Natural killer cell treated with Interleukin-12 subunit alpha and Interleukin-12 subunit beta and Interleukin-15 and Interleukin-18, amount 100 ng/mL, for 72 hours (primary cell): ENCODE measurements around the gene ABHD12B. TPM values are rescaled to one million over a fixed set of nuclear protein-coding genes. Genes with fewer than 3 reads are reported as not detected.

Experiments
- ATAC-seq, 2 donors: fragments of 150-1000 bp; cut with Tn5 transposase in 1 of 2; sonication (Bioruptor Pico), chemical (Tn5 transposase) in 1 of 2; 2 replicates each; pipeline ENCODE4 v1.10.0; 2021
- DNase-seq: peaks from one replicate; pipeline ENCODE4 v3.0.0; 2022; ENCODE audit warnings: low spot score
- H3K27ac Mint-ChIP-seq, 2 donors: 1 replicate in 1 of 2; 2 replicates in 1 of 2; pipeline ENCODE4 v1.8.0; 2022; ENCODE audit warnings: mixed read lengths in 2 of 2, mild to moderate bottlenecking in 1 of 2, moderate library complexity in 1 of 2
- H3K27me3 Mint-ChIP-seq, 2 donors: 1 replicate in 1 of 2; 2 replicates in 1 of 2; pipeline ENCODE4 v1.8.0; 2022; ENCODE audit warnings: mixed read lengths in 2 of 2
- H3K36me3 Mint-ChIP-seq: one replicate; pipeline ENCODE4 v1.8.0; 2022; ENCODE audit warnings: mixed read lengths
- H3K4me1 Mint-ChIP-seq, 2 donors: 1 replicate in 1 of 2; 2 replicates in 1 of 2; pipeline ENCODE4 v1.8.0; 2022; ENCODE audit warnings: low read depth in 2 of 2, mixed read lengths in 2 of 2, mild to moderate bottlenecking in 1 of 2
- H3K4me3 Mint-ChIP-seq: one replicate; pipeline ENCODE4 v1.8.0; 2022; ENCODE audit warnings: mixed read lengths
- H3K9me3 Mint-ChIP-seq: 2 replicates; pipeline ENCODE4 v1.8.0; 2022; ENCODE audit warnings: mixed read lengths
- total RNA-seq, 2 donors: library from RNA; stranded (reverse); gene quantifications; one replicate each; pipeline ENCODE4 v1.2.3, GENCODE V29; 2022

Gene ABHD12B
- total RNA-seq, 2 donors from 2014 or later = 0.73 TPM; not detected in 1

DNA sequence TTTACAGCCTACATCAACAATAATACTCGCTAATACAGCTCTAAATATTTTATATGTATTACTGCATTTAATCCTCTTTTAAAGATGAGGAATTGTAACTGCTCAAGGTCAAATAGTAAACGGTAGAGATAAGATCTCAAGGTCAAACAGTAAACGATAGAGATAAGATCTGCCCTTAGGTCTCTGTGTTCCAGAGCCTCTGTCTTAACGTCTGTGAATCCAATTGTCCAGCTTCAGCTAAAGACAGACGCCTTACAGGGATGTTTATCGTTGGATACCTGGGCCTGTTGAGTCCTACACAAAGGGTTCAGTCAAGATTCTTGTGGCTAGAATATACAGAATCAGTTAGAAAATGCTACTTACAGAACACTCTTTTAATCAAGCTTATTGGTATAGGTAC, 52.4 kb downstream of the ABHD12B start:
- no peak overlapping the region for H3K4me3 Mint-ChIP-seq
- no peak for ATAC-seq

DNA sequence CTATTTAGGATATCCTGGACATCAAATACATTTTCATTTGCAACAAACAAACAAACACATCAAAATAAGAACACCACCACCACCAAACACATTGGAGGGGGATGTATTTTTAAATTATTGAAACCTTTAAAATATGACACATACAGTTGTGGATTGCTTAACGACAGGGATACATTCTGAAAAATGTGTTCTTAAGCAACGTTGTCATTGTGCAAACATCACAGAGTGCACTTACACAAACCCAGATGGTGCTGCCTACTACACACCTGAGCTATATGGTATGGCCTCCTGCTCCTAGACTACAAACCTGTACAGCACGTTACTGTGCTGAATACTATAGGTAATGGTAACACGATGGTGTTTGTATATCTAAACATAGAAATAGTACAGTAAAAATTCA, 53.0 kb downstream of the ABHD12B start:
- Mint-ChIP-seq H3K27ac (no peak overlapping the region), H3K36me3 (no peaks in the 10 kb centered on the region), H3K27me3 (peaks cover 2 to 15% of the 10 kb centered on the region in 2 donors), H3K4me3 (no peak overlapping the region), H3K4me1 (peaks cover 0 to 3% of the 10 kb centered on the region in 2 donors), H3K9me3 (no peaks in the 10 kb centered on the region)
- ATAC-seq (no peak), DNase-seq (no peak)

More for the DNA sequence above, 52.4 kb downstream of the ABHD12B start:
- no peaks in the 10 kb centered on the region for H3K9me3 Mint-ChIP-seq
- no peak overlapping the region for H3K27ac Mint-ChIP-seq
- peaks cover 0 to 3% of the 10 kb centered on the region in 2 donors for H3K4me1 Mint-ChIP-seq
- DNase-seq = no peak
- H3K36me3 Mint-ChIP-seq = no peaks in the 10 kb centered on the region
- H3K27me3 Mint-ChIP-seq = peaks cover 2 to 15% of the 10 kb centered on the region in 2 donors

DNA sequence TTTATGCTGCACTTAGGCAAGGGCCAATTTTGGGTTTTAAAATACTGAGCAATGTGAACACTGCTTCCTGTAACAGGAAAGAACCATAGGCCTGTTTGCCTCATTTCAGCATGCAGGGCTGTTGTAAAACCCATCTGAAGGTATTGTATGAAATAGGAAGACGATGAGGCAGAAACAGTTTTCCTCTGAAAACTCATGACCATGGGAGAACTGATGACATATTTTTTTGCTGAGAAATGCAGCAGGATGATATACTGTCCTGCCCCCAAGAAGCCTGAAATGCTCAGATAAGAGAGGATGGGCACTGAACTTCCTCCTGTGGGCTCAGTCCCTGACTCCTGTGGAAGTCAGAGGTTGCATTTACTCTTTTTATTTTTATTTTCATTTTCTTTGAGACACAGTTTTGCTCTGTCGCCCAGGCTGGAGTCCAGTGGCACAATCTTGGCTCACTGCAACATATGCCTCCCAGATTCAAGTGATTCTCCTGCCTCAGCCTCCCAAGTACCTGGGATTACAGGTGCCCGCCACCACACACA, 55.1 kb downstream of the ABHD12B start:
- H3K4me3 Mint-ChIP-seq = no peak overlapping the region

DNA sequence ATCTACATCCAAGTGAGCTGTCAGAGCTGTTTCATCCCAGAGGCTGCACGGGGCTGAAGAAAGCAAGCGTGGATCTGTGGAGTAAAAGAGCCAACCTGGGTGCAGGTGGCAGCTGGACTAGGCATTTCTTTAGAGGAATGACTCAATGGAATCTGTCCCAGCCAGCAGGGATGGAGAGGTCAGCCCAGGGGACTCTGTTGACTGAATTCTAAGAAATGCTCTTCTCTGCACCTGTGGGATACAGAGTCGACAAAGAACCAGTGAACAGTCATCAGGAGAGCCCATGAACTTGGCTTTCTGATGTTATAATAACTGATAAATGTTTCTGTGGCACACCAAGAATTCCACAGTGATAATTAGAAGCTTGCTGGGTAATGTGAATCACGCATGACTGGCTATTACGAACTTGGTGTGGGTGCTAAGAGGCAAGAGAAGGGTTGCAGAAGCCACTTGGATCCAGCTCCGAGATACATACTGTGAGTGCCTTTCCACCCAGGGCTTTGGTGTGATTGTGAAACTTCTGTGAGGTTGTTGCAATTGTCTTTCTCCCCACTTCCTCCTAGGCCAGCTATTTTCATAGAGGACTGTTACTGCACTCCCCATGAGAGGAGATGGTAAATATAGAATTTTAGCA, 56.3 kb downstream of the ABHD12B start:
- no peak overlapping the region for H3K27ac Mint-ChIP-seq
- H3K9me3 Mint-ChIP-seq = no peaks in the 10 kb centered on the region
- H3K27me3 Mint-ChIP-seq = peaks cover 12 to 20% of the 10 kb centered on the region in 2 donors
- H3K36me3 Mint-ChIP-seq = no peaks in the 10 kb centered on the region
- no peak overlapping the region for H3K4me3 Mint-ChIP-seq
- H3K4me1 Mint-ChIP-seq = peaks cover 0 to 3% of the 10 kb centered on the region in 2 donors
- peak; percentile 63 to 80 for ATAC-seq
- no peak for DNase-seq

More for the DNA sequence above, 55.1 kb downstream of the ABHD12B start:
- peaks cover 0 to 3% of the 10 kb centered on the region in 2 donors for H3K4me1 Mint-ChIP-seq
- DNase-seq (no peak), ATAC-seq (no peak)
- no peaks in the 10 kb centered on the region for H3K9me3 Mint-ChIP-seq
- H3K27me3 Mint-ChIP-seq = peaks cover 12 to 25% of the 10 kb centered on the region in 2 donors
- no peaks in the 10 kb centered on the region for H3K36me3 Mint-ChIP-seq
- no peak overlapping the region for H3K27ac Mint-ChIP-seq

DNA sequence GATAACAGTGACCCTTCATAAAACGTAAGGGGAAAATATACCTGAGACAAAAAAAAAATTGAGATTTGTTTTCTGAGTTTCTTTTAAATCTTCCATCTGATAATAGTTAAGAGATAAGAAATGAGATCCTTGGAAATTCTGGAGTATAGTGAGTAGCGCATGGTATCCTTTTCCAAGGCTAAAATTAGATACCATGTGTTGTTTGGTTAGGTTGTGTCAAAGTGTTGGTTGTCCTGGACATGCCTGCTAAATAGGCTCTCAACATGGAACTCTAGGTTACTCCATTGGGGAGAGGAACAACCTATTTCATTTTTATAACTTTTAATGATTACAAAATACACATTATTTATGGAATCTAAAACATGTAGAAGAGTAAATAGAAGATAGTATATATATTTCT, 57.7 kb downstream of the ABHD12B start:
- Mint-ChIP-seq H3K36me3 (no peaks in the 10 kb centered on the region), H3K27me3 (peaks cover 14 to 22% of the 10 kb centered on the region in 2 donors)
- ATAC-seq = no peak

DNA sequence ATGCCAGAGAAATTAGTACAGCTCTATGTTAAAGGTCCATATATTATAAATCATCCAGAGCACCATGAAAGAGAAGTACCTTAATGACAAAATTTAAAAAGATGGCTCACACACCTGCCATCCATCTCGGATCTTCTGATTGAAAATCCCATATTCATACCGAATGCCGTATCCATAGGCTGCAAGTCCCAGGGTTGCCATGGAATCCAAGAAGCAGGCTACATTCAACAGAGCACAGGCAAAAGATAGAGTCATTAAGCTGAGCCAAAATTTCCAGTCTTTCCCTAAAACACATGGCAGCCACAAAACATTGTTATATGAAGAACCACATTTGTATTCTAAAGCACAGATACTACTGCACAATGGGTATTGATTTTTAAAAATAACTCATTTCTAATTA, 59.7 kb downstream of the ABHD12B start:
- no peaks in the 10 kb centered on the region for H3K9me3 Mint-ChIP-seq

More for the DNA sequence above, 57.7 kb downstream of the ABHD12B start:
- Mint-ChIP-seq H3K4me1 (peaks cover 0 to 3% of the 10 kb centered on the region in 2 donors), H3K4me3 (no peak overlapping the region), H3K27ac (no peak overlapping the region), H3K9me3 (no peaks in the 10 kb centered on the region)
- no peak for DNase-seq

DNA sequence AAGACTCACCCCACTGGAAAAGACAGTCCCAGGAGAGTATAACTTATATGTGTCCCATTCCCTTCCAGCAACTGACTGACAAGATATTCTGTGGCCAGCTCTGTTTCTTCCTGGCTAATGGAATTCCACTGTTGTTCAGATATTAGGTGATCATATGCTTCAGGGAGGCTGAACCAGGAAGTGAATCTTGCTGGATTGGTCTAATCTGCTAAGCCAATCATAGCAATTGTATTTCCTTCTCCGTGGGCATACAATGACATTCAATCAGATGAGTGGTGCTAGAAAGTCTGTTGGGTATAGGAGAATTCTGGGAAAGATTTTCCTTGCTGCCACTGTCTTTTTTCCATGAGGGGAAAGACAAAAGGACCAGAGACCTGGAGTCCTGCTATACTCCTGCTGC, 60.3 kb downstream of the ABHD12B start:
- Mint-ChIP-seq H3K9me3 (no peaks in the 10 kb centered on the region), H3K4me3 (no peak overlapping the region), H3K4me1 (peaks cover 0 to 3% of the 10 kb centered on the region in 2 donors), H3K27me3 (peaks cover 16 to 20% of the 10 kb centered on the region in 2 donors), H3K27ac (no peak overlapping the region), H3K36me3 (no peaks in the 10 kb centered on the region)
- ATAC-seq (no peak), DNase-seq (no peak)

More for the DNA sequence above, 59.7 kb downstream of the ABHD12B start:
- H3K4me1 Mint-ChIP-seq = peaks cover 0 to 3% of the 10 kb centered on the region in 2 donors
- no peaks in the 10 kb centered on the region for H3K36me3 Mint-ChIP-seq
- no peak for ATAC-seq
- no peak overlapping the region for H3K4me3 Mint-ChIP-seq
- DNase-seq = no peak
- H3K27me3 Mint-ChIP-seq = peaks cover 14 to 20% of the 10 kb centered on the region in 2 donors
- no peak overlapping the region for H3K27ac Mint-ChIP-seq

DNA sequence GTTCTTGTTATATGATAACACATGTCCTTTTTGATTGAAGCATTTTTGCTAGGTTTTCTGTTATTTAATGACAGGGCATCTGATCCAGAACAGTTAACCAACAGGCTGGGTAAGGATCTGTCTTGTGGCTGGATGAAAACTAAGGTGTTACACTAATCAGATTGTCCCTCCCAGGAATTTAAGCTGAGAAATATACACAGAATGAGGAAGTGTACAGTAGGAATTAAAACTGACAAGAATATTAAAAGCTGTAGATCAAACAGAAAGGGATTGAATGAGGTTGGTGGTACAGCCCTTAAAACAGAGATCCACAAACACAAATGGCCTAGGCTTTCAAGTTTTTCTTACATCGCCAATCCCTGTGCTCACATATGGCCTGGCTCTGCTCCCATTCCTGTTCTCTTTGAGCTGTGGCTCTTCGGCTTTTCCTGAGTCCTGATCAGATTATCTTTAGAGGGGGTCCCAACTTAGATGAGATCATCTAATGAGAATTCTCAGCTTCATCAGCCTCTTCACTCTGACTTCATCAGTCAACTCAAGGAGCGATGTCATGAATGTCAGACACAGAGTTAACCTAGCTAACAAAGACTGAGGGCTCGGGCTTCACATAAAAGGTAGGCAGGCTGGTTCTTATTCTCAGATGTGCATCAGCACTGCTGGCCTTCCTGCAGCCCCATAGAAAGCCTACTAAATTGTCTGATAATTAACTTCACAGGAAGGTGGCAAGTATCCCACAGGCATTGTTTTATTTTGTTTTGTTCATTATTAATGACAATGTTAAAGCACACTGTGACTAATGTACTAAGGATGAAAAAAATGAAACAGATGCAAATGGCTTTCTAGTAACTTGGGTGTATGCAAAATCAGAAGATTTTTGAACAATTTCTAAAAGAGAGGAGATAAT, 61.0 kb downstream of the ABHD12B start:
- Mint-ChIP-seq H3K4me3 (no peak overlapping the region), H3K9me3 (no peaks in the 10 kb centered on the region), H3K36me3 (no peaks in the 10 kb centered on the region), H3K4me1 (peaks cover 0 to 3% of the 10 kb centered on the region in 2 donors), H3K27ac (no peak overlapping the region), H3K27me3 (peaks cover 16 to 20% of the 10 kb centered on the region in 2 donors)
- DNase-seq (no peak), ATAC-seq (no peak)

DNA sequence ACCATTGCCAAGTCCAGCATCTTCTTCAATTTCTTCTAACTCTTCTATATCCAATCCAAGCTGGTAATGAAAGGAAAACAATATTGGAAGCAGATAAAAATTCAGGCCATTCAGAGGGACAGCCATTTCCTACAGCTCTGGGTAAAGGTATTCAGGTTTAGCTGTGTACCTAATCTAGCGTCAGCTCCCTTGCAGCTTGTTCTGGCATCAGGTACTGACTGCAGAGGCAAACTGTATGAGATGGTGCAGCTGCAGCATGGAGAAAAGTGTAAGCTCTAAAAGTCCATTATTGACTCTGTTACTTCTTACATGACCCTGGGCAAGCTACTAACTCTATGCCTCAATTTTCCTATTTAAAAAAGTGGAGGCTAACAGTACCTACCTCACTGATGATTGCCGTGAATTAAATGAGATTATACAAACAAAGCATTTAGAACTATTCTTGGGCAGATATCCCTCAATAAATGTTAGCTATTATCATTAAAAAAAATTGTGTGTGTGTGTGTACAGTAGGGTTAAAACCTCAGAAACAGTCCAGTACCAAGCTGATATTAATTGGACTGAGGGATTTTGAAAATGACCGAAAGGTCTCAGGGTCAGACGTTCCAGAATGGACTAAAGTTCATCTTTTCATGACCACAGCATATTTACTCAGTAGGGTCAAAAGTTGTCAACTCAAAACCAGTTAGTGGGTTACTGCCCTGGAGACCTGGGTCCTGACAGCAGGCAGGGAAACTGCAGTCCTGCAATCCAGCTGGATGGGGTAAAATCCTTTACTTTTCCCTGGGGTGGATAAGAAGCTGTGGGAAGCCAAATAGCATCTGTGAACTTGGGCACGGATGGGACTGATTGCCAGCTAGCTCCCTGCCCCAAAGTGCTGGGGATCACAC, 63.5 kb downstream of the ABHD12B start:
- peaks cover 16 to 22% of the 10 kb centered on the region in 2 donors for H3K27me3 Mint-ChIP-seq
- no peak for DNase-seq
- H3K9me3 Mint-ChIP-seq = no peaks in the 10 kb centered on the region
- H3K27ac Mint-ChIP-seq = no peak overlapping the region
- no peak for ATAC-seq
- H3K36me3 Mint-ChIP-seq = no peaks in the 10 kb centered on the region
- no peaks in the 10 kb centered on the region for H3K4me1 Mint-ChIP-seq
- no peak overlapping the region for H3K4me3 Mint-ChIP-seq

DNA sequence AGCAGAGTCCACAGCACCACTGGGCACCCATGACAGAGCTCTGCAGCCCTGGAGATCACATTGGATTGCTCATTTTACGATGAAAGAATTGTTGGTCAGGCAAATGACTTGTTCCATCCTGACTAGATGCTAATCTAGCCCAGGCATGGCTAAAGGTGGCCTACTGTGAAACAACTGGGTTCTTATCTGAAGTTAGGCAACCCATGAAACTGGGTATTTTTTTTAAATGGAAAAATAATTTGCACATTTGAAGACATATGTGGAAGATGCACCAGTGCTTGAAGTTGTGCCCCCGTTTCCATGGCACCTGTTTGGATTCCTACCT, 64.1 kb downstream of the ABHD12B start:
- peak in 1 of 2 donors; percentile 46 for ATAC-seq
- H3K4me1 Mint-ChIP-seq = no peaks in the 10 kb centered on the region
- H3K27ac Mint-ChIP-seq = no peak overlapping the region
- DNase-seq = no peak
- H3K36me3 Mint-ChIP-seq = no peaks in the 10 kb centered on the region
- H3K4me3 Mint-ChIP-seq = no peak overlapping the region
- no peaks in the 10 kb centered on the region for H3K9me3 Mint-ChIP-seq
- peaks cover 17 to 24% of the 10 kb centered on the region in 2 donors for H3K27me3 Mint-ChIP-seq

DNA sequence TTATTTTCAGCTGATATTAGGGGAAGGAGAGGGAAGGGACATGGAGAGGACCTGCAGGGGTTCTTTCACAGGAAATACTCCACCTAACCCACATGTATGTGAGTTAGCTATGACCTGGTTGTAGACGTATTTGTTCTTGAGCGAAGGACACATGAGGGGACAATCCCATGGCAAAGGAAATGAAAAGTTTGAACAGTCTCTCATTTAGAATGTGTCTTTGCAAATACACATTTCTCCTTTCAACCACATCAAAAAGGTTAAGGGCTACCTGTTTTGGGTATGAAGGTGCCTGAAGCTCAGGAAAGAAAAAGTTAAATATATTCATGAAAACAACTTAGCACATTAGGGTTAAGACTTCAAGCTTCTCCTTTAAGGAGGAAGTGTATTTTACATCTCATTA, 65.0 kb downstream of the ABHD12B start:
- DNase-seq (no peak), ATAC-seq (no peak)
- Mint-ChIP-seq H3K4me1 (no peaks in the 10 kb centered on the region), H3K36me3 (no peaks in the 10 kb centered on the region), H3K9me3 (no peaks in the 10 kb centered on the region), H3K27me3 (peaks cover 17 to 27% of the 10 kb centered on the region in 2 donors), H3K27ac (no peak overlapping the region), H3K4me3 (no peak overlapping the region)

DNA sequence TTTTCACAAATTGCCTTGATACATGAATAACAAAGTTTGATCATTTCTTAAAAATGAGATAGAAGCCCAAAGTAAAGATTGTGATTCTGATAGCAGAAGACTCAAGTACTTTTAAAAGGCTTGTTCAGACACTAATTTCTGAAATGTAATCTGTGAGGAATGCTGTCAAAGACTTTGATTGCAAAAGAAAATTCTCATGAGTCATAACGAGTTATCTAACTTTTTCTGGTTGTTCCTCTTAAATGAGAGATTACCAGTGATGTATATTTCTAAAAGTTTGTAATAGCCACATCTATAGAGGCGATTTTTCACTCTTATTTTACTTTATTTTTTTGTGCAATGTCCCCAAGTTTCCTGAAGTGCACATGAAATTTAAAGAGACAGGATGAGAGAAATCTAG, 65.5 kb downstream of the ABHD12B start:
- Mint-ChIP-seq H3K4me3 (no peak overlapping the region), H3K36me3 (no peaks in the 10 kb centered on the region), H3K9me3 (no peaks in the 10 kb centered on the region), H3K27ac (no peak overlapping the region), H3K27me3 (peaks cover 20 to 30% of the 10 kb centered on the region in 2 donors), H3K4me1 (no peaks in the 10 kb centered on the region)
- no peak for ATAC-seq
- no peak for DNase-seq

DNA sequence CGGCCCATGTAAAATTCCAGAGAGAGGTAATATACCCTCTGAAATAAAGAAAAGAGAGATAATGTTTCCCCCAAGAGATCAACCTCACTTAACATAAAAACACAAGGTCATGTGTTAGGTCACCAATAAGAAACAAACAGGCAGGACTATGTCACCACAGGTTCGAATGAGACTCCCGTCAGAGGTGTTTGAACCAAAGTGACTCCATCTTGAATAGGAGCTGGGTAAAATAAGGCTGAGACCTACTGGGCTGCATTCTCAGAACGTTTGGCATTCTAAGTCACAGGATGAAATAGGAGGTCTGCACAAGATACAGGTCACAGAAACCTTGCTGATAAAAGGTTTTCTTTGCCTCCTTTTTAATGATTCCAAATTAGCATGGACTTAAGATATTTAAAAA, 65.9 kb downstream of the ABHD12B start:
- Mint-ChIP-seq H3K9me3 (no peaks in the 10 kb centered on the region), H3K36me3 (no peaks in the 10 kb centered on the region), H3K4me1 (no peaks in the 10 kb centered on the region), H3K27me3 (peaks cover 20 to 30% of the 10 kb centered on the region in 2 donors), H3K4me3 (no peak overlapping the region), H3K27ac (no peak overlapping the region)
- DNase-seq (no peak), ATAC-seq (no peak)
